ENCODE results near the gene TNS4. TPM values are rescaled to one million over a fixed set of nuclear protein-coding genes. Genes with fewer than 3 reads are reported as not detected.

TNS4 gene
- total and polyA plus RNA-seq, 12 donors = 0.01 to 0.62 TPM; not detected in 10

- peak overlapping the region; percentile 89 to 99 (median 96) for H3K27ac ChIP-seq
- peaks cover 16 to 66% (median 55%) of the 10 kb centered on the region in 9 donors for H3K4me1 ChIP-seq
- WGBS, 2 donors = 16 to 24% methylated on average over 15 of the region's 15 CpGs
- TF ChIP-seq, protein P1, sequence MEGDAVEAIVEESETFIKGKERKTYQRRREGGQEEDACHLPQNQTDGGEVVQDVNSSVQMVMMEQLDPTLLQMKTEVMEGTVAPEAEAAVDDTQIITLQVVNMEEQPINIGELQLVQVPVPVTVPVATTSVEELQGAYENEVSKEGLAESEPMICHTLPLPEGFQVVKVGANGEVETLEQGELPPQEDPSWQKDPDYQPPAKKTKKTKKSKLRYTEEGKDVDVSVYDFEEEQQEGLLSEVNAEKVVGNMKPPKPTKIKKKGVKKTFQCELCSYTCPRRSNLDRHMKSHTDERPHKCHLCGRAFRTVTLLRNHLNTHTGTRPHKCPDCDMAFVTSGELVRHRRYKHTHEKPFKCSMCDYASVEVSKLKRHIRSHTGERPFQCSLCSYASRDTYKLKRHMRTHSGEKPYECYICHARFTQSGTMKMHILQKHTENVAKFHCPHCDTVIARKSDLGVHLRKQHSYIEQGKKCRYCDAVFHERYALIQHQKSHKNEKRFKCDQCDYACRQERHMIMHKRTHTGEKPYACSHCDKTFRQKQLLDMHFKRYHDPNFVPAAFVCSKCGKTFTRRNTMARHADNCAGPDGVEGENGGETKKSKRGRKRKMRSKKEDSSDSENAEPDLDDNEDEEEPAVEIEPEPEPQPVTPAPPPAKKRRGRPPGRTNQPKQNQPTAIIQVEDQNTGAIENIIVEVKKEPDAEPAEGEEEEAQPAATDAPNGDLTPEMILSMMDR (IDR thresholded peaks at IDR 0.05) = no peak
- peak overlapping the region; percentile 66 to 89 (median 82) for H3K4me3 ChIP-seq
- DNase-seq = no peak
- peaks cover 0 to 15% (median 0%) of the 10 kb centered on the region in 7 donors for H3K27me3 ChIP-seq
- no peak for ATAC-seq
- no peaks in the 10 kb centered on the region for H3K9me3 ChIP-seq
- intact Hi-C loops (cut with DNase I) = loop anchor here in 8 of 10 donors (1.0 to 10.0 kb wide), 8 partner anchors 32 to 1241 kb away; partner anchors contain the start of genes EIF1 (in 1 of the 8) and GJD3 (in 1 of the 8)
- H3K36me3 ChIP-seq = peaks cover 0 to 15% (median 0%) of the 10 kb centered on the region in 9 donors
Measured at GRCh38 chr17:40443988-40444899, 57.2 kb downstream of the TNS4 start.

GRCh38 chr17:40443196-40443987 lies 58.0 kb downstream of the TNS4 start, which contains the start of gene IGFBP4:
Gene IGFBP4 (plus strand): TSS chr17:40443450. CDS start chr17:40443736, 286 bp downstream.
- peaks cover 0 to 15% (median 0%) of the 10 kb centered on the region in 7 donors for H3K27me3 ChIP-seq
- H3K36me3 ChIP-seq = peaks cover 0 to 13% (median 0%) of the 10 kb centered on the region in 9 donors
- peak within 1 kb of the TSS; percentile 89 to 99 (median 96) for H3K27ac ChIP-seq
- DNase-seq = peak; percentile 85 to 86
- ATAC-seq = peak; percentile 68 to 78 (median 73)
- H3K4me1 ChIP-seq = peaks cover 12 to 57% (median 46%) of the 10 kb centered on the region in 9 donors
- peak within 1 kb of the TSS; percentile 66 to 89 (median 82) for H3K4me3 ChIP-seq
- 1% methylated on average over 92 to 97 of the region's 98 CpGs for WGBS, 2 donors
- TF ChIP-seq, protein P1 (IDR thresholded peaks at IDR 0.05) = peak; percentile 16 to 57 (median 45)
- H3K9me3 ChIP-seq = no peaks in the 10 kb centered on the region
- intact Hi-C loops (cut with DNase I) = loop anchor here in 8 of 10 donors (1.0 to 10.0 kb wide), 8 partner anchors 33 to 1241 kb away; partner anchors contain the start of genes EIF1 (in 1 of the 8) and GJD3 (in 1 of the 8)

DNA sequence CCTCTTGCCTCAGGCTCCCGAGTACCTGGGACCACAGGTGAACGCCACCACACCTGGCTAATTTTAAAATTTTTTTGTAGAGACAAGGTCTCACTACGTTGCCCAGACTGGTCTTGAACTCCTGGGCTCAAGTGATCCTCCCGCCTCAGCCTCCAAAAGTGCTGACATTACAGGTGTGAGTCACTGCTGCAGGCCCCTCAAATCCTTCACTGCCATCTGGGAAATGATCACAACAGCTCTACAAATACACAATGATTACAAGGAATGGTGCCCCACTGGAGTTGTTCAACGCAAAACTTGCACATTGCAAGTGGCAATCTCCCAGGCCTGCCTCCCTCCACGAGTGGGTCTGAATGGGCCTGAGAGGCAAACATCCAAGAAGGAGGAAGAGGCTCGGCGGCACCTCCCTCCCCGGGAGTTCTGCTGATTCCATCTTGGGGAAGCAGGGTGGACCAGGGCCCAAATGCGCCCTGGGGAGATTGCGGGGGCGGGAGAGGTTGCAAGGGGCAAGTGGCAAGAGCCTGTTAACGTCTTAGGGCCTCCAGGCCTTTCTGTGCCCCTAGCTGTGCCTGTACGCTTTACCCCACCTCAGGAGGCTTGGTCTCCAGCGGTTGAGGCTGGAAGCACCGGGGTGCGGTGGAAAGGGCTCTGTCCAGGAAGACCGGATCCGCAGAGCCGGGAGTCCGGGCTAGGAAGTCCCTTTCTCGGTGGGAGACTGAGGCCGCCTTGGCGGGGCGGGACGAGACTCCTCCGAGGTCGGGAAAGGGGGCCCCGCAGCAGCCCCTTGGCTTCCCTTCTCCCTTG lies 58.8 kb downstream of the TNS4 start:
- Histone ChIP-seq H3K4me3 (peak overlapping the region; percentile 66 to 89 (median 82)), H3K27ac (peak overlapping the region; percentile 89 to 99 (median 96)), H3K36me3 (peaks cover 0 to 11% (median 0%) of the 10 kb centered on the region in 9 donors), H3K27me3 (peaks cover 0 to 15% (median 0%) of the 10 kb centered on the region in 7 donors), H3K4me1 (peaks cover 10 to 51% (median 42%) of the 10 kb centered on the region in 9 donors), H3K9me3 (no peaks in the 10 kb centered on the region)
- TF ChIP-seq, protein P1 (IDR thresholded peaks at IDR 0.05) = no peak
- ATAC-seq (peak; percentile 6 to 45 (median 32)), DNase-seq (peak; percentile 59 to 68)
- WGBS, 2 donors = 33 to 34% methylated on average over 29 of the region's 29 CpGs
- intact Hi-C loops (cut with DNase I) = loop anchor here in 8 of 10 donors (1.0 to 10.0 kb wide), 8 partner anchors 34 to 1242 kb away; partner anchors contain the start of genes EIF1 (in 1 of the 8) and GJD3 (in 1 of the 8)
